Keratinocyte (primary cell): ENCODE data around the gene ENO4. TPM values are rescaled to one million over a fixed set of nuclear protein-coding genes. Genes with fewer than 3 reads are reported as not detected.

Experiments
- DNase-seq: peaks from one replicate; pipeline ENCODE4 v3.0.0-alpha.2; 2011; ENCODE audit warnings: low read depth, missing footprints, low spot score
- FAIRE-seq: peaks from 2 replicates; lab custom pipeline; 2011; peaks lifted over from hg19 to GRCh38; lab: Jason Lieb, UNC
- H2AFZ ChIP-seq: 2 replicates; pipeline ENCODE4 v1.6.0; 2012; ENCODE audit warnings: low read length, control low read depth, inconsistent platforms; ENCODE audit not compliant: control insufficient read depth
- H3K27ac ChIP-seq: 2 replicates; pipeline ENCODE4 v1.5.1; 2011; ENCODE audit warnings: low read length; ENCODE audit not compliant: control insufficient read depth, insufficient read depth
- H3K27me3 ChIP-seq: 3 replicates; pipeline ENCODE4 v1.6.0; 2011; ENCODE audit warnings: low read length; ENCODE audit not compliant: control insufficient read depth, insufficient read depth; ENCODE audit errors: extremely low read depth
- H3K36me3 ChIP-seq, 2 experiments: 2 replicates in 1 of 2; 3 replicates in 1 of 2; pipeline ENCODE4 v1.5.1; 2011; ENCODE audit warnings: low read length in 2 of 2, mild to moderate bottlenecking in 1 of 2; ENCODE audit not compliant: control insufficient read depth in 2 of 2, insufficient read depth in 2 of 2; ENCODE audit errors: extremely low read depth in 1 of 2
- H3K4me1 ChIP-seq: 3 replicates; pipeline ENCODE4 v1.5.1; 2011; ENCODE audit warnings: low read length; ENCODE audit not compliant: control insufficient read depth, insufficient read depth; ENCODE audit errors: extremely low read depth
- H3K4me2 ChIP-seq: 3 replicates; pipeline ENCODE4 v1.6.0; 2011; ENCODE audit warnings: low read depth, low read length; ENCODE audit not compliant: control insufficient read depth, insufficient read depth; ENCODE audit errors: extremely low read depth
- H3K4me3 ChIP-seq, 3 experiments: fragments of 200-600 bp in 1 of 3; sonication (generic) in 1 of 3; 2 replicates in 2 of 3; 3 replicates in 1 of 3; pipeline ENCODE4 v1.5.1; 2011 to 2016; ENCODE audit warnings: low read length in 3 of 3, mild to moderate bottlenecking in 3 of 3, control low read depth in 2 of 3, inconsistent platforms in 1 of 3, low read depth in 1 of 3, mixed read lengths in 1 of 3, mixed run types in 1 of 3, moderate library complexity in 1 of 3; ENCODE audit not compliant: control insufficient read depth in 2 of 3, insufficient read depth in 2 of 3; ENCODE audit errors: extremely low read depth in 1 of 3
- H3K79me2 ChIP-seq: 2 replicates; pipeline ENCODE4 v1.6.0; 2012; ENCODE audit warnings: low read length; ENCODE audit not compliant: control insufficient read depth, insufficient read depth
- H3K9ac ChIP-seq: 3 replicates; pipeline ENCODE4 v1.6.0; 2011; ENCODE audit warnings: low read length; ENCODE audit not compliant: control insufficient read depth, insufficient read depth; ENCODE audit errors: extremely low read depth
- H3K9me1 ChIP-seq: 3 replicates; pipeline ENCODE4 v1.6.0; 2011; ENCODE audit warnings: low read length; ENCODE audit not compliant: control insufficient read depth, insufficient read depth; ENCODE audit errors: extremely low read depth
- H3K9me3 ChIP-seq: 2 replicates; pipeline ENCODE4 v1.5.1; 2012; ENCODE audit warnings: low read depth, low read length; ENCODE audit not compliant: control insufficient read depth
- H4K20me1 ChIP-seq: 3 replicates; pipeline ENCODE4 v1.6.0; 2011; ENCODE audit warnings: low read length; ENCODE audit not compliant: control insufficient read depth, insufficient read depth; ENCODE audit errors: extremely low read depth
- CTCF ChIP-seq, 3 experiments: IDR thresholded peaks in 1 of 3; conservative IDR thresholded peaks in 1 of 3; optimal IDR thresholded peaks in 1 of 3; 2 replicates in 2 of 3; 3 replicates in 1 of 3; pipeline versions ENCODE3 to v1.5.1; 2011; ENCODE audit warnings: low read length in 3 of 3, mild to moderate bottlenecking in 3 of 3, moderate library complexity in 2 of 3, control low read depth in 1 of 3, inconsistent platforms in 1 of 3; ENCODE audit not compliant: insufficient read depth in 2 of 3; ENCODE audit errors: extremely low read depth in 1 of 3
- EZH2 ChIP-seq: IDR thresholded peaks from one replicate; pipeline ENCODE4 v1.6.1; 2012; ENCODE audit warnings: inconsistent platforms, mild to moderate bottlenecking, low read length, moderate library complexity
- dilution Hi-C: fragments of 300-500 bp; cut with MboI; formaldehyde crosslinking; loops from one replicate; pipeline ENCODE4 v1.7.0; 2020; ENCODE audit warnings: low sequenced_read_pairs; ENCODE audit not compliant: extremely low pct_ligation_motif_present
- polyA plus RNA-seq, 5 experiments: library from polyadenylated mRNA; depleted of rRNA in 3 of 5; stranded (reverse) in 3 of 5; stranded (forward) in 1 of 5; unstranded in 1 of 5; fragments of >200 nt; gene quantifications; 1 replicate in 1 of 5; 2 replicates in 3 of 5; 3 replicates in 1 of 5; pipeline versions ENCODE4 v1.2.1 to v1.2.3, GENCODE V29; 2011 to 2012; ENCODE audit warnings: missing spikeins in 2 of 5, low read depth in 1 of 5, low replicate concordance in 1 of 5

ENO4 gene
- polyA plus RNA-seq, 1 donor (not counting 4 experiments of a cell fraction or from before 2014, with no cell fraction given), result 0.35 TPM

GRCh38 chr10:116810120-116810500 lies 39.2 kb upstream of the ENO4 start:
- Histone ChIP-seq H3K9me1 (no peaks in the 10 kb centered on the region), H3K9ac (no peak overlapping the region), H3K79me2 (no peaks in the 10 kb centered on the region), H3K4me3 (no peak overlapping the region), H3K27me3 (peaks cover 25% of the 10 kb centered on the region), H3K36me3 (no peaks in the 10 kb centered on the region), H4K20me1 (no peaks in the 10 kb centered on the region), H2AFZ (no peak overlapping the region), H3K9me3 (no peaks in the 10 kb centered on the region), H3K27ac (no peak overlapping the region), H3K4me2 (no peak overlapping the region), H3K4me1 (no peaks in the 10 kb centered on the region)
- no peak for DNase-seq
- TF ChIP-seq EZH2, result no peak
- FAIRE-seq, result no peak
- dilution Hi-C loops, result no loop called here

DNA sequence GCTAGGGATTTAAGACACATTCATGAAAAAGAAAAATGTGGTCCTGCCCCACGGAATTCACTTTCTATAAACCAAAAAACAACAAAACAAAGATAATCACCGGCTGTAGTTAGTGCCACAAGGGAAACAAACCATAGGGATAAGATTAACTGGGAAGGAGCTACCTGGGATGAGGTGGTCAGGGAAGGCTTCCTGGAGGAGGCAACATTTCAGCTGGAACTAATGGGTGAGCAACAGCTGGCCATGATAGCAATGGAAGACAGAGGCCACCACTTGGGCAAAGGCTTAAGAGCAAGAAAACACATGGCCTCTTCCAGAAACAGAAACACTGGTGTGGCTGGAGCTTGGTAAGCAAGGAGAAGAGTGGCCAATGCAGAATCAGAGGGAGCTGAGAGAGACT lies 38.4 kb upstream of the ENO4 start:
- Histone ChIP-seq H3K9ac (no peak overlapping the region), H3K27ac (no peak overlapping the region), H3K9me3 (no peaks in the 10 kb centered on the region), H3K4me1 (no peaks in the 10 kb centered on the region), H3K27me3 (peaks cover 25% of the 10 kb centered on the region), H3K79me2 (no peaks in the 10 kb centered on the region), H3K4me3 (no peak overlapping the region), H3K9me1 (no peaks in the 10 kb centered on the region), H2AFZ (no peak overlapping the region), H4K20me1 (no peaks in the 10 kb centered on the region), H3K4me2 (no peak overlapping the region), H3K36me3 (no peaks in the 10 kb centered on the region)
- DNase-seq, result no peak
- TF ChIP-seq EZH2 (no peak), CTCF (optimal IDR thresholded peaks at IDR 0.05 in 1 of 3, IDR thresholded peaks at IDR 0.05 in 1 of 3, conservative IDR thresholded peaks at IDR 0.05 in 1 of 3; ENCODE audit: extremely low read depth in 1 of 3, insufficient read depth in 2 of 3, low read length in 3 of 3) (no peak)
- no peak for FAIRE-seq
- dilution Hi-C loops, result no loop called here

- Histone ChIP-seq H3K4me3 (no peak overlapping the region), H2AFZ (no peak overlapping the region), H3K27ac (no peak overlapping the region), H3K9me3 (no peaks in the 10 kb centered on the region), H3K27me3 (peaks cover 24% of the 10 kb centered on the region), H3K36me3 (no peaks in the 10 kb centered on the region), H3K79me2 (no peaks in the 10 kb centered on the region), H4K20me1 (no peaks in the 10 kb centered on the region), H3K9me1 (no peaks in the 10 kb centered on the region), H3K9ac (no peak overlapping the region), H3K4me1 (no peaks in the 10 kb centered on the region), H3K4me2 (no peak overlapping the region)
- dilution Hi-C loops, result no loop called here
- TF ChIP-seq EZH2, result no peak
- TF ChIP-seq CTCF (optimal IDR thresholded peaks at IDR 0.05 in 1 of 3, IDR thresholded peaks at IDR 0.05 in 1 of 3, conservative IDR thresholded peaks at IDR 0.05 in 1 of 3; ENCODE audit: extremely low read depth in 1 of 3, insufficient read depth in 2 of 3, low read length in 3 of 3), result no peak
- no peak for FAIRE-seq
- DNase-seq, result no peak
These were observed 37.6 kb upstream of the ENO4 start for GRCh38 chr10:116811691-116812090.
